GM21515 (cell line): Measurements from ENCODE around the gene BASP1.

Source experiments
- ATAC-seq: cut with Tn5 transposase; IDR thresholded peaks from one replicate; pipeline ENCODE4 v1.9.1; 2021; ENCODE audit not compliant: unreplicated experiment

BASP1 gene

GRCh38 chr5:17217493-17218352 lies at the start of gene BASP1:
BASP1 (plus strand) TSS chr5:17217631; CDS start chr5:17275217, 57,586 bp downstream.
- ATAC-seq: peak; percentile 39

- ATAC-seq: no peak
Observed at GRCh38 chr5:17169507-17169906, 47.9 kb upstream of the BASP1 start.

- no peak for ATAC-seq
Observed at GRCh38 chr5:17172791-17173190, 44.6 kb upstream of the BASP1 start.

- ATAC-seq: no peak
Observed at GRCh38 chr5:17174965-17175364, 42.5 kb upstream of the BASP1 start.

- no peak for ATAC-seq
Observed at GRCh38 chr5:17177501-17178372, 39.7 kb upstream of the BASP1 start.

- ATAC-seq: no peak
Observed at GRCh38 chr5:17178373-17178675, 39.1 kb upstream of the BASP1 start.

GRCh38 chr5:17180330-17180843 lies 37.0 kb upstream of the BASP1 start:
- ATAC-seq: no peak

GRCh38 chr5:17180864-17181723 lies 36.3 kb upstream of the BASP1 start:
- no peak for ATAC-seq

- ATAC-seq: no peak
Observed at GRCh38 chr5:17182494-17182893, 34.9 kb upstream of the BASP1 start.

GRCh38 chr5:17182981-17183380 lies 34.5 kb upstream of the BASP1 start:
- ATAC-seq: no peak

GRCh38 chr5:17183831-17184230 lies 33.6 kb upstream of the BASP1 start:
- no peak for ATAC-seq

- ATAC-seq: no peak
Observed at GRCh38 chr5:17184588-17184987, 32.8 kb upstream of the BASP1 start.

GRCh38 chr5:17185349-17185748 lies 32.1 kb upstream of the BASP1 start:
- ATAC-seq: no peak

- no peak for ATAC-seq
Observed at GRCh38 chr5:17185773-17186172, 31.7 kb upstream of the BASP1 start.

- no peak for ATAC-seq
Observed at GRCh38 chr5:17186256-17186655, 31.2 kb upstream of the BASP1 start.

- ATAC-seq: no peak
Observed at GRCh38 chr5:17187011-17187785, 30.2 kb upstream of the BASP1 start.

- no peak for ATAC-seq
Observed at GRCh38 chr5:17187786-17188170, 29.7 kb upstream of the BASP1 start.

- no peak for ATAC-seq
Observed at GRCh38 chr5:17189381-17190036, 27.9 kb upstream of the BASP1 start.

GRCh38 chr5:17190242-17190778 lies 27.1 kb upstream of the BASP1 start:
- no peak for ATAC-seq
